K562 treated with DMSO at 1 percent for 24 hours (cell line): ENCODE data around the gene SSH2. TPM values are rescaled to one million over a fixed set of nuclear protein-coding genes. Genes with fewer than 3 reads are reported as not detected.

Source experiments
- total RNA-seq: library from RNA; unstranded; fragments of 300-600 nt; gene quantifications from 2 replicates; pipeline ENCODE4 v1.2.3, GENCODE V29; 2022; ENCODE audit warnings: low read depth; ENCODE audit not compliant: insufficient read depth

SSH2 gene, protein sequence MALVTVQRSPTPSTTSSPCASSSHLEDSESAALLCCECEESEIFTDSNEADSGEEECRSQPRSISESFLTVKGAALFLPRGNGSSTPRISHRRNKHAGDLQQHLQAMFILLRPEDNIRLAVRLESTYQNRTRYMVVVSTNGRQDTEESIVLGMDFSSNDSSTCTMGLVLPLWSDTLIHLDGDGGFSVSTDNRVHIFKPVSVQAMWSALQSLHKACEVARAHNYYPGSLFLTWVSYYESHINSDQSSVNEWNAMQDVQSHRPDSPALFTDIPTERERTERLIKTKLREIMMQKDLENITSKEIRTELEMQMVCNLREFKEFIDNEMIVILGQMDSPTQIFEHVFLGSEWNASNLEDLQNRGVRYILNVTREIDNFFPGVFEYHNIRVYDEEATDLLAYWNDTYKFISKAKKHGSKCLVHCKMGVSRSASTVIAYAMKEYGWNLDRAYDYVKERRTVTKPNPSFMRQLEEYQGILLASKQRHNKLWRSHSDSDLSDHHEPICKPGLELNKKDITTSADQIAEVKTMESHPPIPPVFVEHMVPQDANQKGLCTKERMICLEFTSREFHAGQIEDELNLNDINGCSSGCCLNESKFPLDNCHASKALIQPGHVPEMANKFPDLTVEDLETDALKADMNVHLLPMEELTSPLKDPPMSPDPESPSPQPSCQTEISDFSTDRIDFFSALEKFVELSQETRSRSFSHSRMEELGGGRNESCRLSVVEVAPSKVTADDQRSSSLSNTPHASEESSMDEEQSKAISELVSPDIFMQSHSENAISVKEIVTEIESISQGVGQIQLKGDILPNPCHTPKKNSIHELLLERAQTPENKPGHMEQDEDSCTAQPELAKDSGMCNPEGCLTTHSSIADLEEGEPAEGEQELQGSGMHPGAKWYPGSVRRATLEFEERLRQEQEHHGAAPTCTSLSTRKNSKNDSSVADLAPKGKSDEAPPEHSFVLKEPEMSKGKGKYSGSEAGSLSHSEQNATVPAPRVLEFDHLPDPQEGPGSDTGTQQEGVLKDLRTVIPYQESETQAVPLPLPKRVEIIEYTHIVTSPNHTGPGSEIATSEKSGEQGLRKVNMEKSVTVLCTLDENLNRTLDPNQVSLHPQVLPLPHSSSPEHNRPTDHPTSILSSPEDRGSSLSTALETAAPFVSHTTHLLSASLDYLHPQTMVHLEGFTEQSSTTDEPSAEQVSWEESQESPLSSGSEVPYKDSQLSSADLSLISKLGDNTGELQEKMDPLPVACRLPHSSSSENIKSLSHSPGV (N-terminal part only)
- 8.6 and 15.3 TPM in 2 replicates for total RNA-seq

DNA sequence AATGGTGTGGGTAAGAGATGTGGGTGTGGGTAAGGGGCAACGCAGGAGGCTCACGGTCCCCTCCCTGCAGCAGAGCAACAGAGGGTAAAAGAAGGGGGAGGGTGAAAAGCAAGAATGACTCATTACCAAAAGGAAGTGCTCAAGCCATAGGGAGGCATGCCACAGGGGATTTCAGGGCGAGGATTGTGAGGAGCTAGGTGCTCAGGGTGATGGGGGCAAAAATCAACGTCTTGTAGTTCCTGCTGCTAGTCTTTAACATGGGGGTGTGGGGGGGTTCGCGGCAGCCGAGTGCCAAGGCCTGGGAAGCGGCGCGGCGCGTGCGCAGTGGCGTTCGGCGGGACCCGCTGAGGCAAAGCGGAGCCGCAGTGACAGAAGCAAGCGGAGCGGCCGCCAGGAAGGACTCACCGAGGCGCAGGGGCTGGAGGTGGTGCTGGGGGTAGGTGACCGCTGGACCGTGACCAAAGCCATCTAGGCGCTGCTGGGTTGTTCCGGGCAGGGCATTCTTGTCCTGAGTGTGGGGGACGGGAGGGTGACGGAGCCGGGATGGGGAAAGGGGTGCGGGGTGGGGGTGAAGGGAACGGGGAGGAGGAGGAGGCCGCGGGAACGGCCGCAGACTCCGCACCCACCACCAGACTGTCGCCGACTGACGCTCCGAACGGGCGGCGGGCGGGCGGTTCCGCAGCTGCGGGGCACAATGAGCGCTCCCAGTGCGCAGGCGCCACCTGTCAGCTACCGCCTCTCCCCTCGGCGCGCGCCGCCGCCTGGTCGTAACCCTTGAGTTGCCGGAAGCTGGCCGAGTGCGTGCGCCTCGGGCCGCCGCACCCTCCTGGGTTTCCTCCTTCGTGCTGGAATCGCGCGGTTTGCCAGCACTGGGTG lies at the start of gene SSH2:
TSS of gene SSH2 (minus strand) at position 696 of the 876 bp plus-strand sequence. CDS start at position 468, 228 bp downstream.

DNA sequence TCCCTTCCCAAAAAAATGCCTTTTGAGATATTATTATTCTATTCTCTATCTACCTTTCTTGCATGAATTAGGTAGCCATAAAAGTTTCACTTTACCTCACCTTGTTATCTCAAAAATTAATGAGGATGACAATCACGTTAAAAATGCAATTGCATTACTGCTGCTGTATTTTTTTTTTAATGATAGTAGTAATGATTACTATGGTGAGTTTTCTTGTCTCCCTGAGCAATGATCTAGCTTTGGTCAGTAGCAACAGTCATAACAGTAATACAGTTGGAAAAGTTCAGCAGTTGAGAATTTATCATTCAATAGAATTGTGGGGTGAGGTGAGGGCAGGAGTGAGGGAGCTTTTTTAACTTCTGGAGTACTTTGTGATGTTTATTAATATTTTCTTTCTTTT lies 11.3 kb upstream of the SSH2 start, which contains the start of gene EFCAB5:
TSS of gene EFCAB5 (plus strand) at position 301 of the 400 bp plus-strand sequence. CDS start 163 bp downstream, outside the sequence.

DNA sequence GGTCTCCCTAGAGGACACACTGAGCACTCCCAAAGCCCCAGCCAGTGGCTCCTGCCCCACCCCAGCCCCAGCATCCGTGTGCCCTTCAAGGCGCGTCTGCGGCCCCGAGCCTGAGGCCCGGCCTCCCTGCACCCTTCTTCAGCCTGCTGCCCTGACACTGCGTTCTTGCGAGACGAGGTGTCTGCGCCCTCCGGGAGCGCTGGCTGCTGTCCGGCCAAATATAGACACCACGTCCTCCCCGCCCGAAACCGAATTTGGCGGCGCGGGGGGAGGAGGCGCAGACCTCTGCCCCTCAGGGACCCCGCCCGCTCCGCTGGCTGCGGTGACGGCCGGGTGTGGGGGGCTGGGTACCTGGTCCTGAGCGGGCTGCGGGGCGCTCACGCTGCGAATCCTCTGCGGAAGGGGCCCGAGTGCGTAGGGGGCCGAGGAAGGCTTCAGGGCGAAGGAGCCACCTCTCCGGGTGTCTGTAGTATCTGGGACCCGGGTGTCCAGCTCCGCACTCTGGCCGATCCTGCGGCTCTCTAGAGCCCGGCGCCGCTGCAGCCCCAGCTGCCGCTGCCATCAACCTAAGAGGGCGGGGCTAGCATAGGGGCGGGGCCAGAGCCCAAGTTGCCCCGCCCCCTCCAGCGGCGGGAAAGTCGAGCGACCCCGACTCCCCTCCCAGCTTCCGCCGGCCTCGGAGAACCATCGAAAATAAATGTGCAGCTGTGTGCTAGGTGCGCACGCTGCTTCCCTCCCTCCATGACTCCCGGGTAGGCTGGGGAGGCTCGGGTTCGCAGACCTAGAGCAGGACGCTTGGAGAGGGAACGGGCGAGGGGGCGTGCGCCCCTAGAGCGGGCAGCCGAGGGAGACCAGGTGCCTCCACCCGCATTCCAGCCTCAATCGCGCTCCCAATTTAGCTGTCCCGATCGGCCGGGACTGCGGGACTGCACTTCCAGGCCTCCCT lies 307.4 kb downstream of the SSH2 start, which contains the start of gene CORO6:
TSS of gene CORO6 (minus strand) at position 576 of the 946 bp plus-strand sequence. CDS start 1,491 bp downstream, outside the sequence.

DNA sequence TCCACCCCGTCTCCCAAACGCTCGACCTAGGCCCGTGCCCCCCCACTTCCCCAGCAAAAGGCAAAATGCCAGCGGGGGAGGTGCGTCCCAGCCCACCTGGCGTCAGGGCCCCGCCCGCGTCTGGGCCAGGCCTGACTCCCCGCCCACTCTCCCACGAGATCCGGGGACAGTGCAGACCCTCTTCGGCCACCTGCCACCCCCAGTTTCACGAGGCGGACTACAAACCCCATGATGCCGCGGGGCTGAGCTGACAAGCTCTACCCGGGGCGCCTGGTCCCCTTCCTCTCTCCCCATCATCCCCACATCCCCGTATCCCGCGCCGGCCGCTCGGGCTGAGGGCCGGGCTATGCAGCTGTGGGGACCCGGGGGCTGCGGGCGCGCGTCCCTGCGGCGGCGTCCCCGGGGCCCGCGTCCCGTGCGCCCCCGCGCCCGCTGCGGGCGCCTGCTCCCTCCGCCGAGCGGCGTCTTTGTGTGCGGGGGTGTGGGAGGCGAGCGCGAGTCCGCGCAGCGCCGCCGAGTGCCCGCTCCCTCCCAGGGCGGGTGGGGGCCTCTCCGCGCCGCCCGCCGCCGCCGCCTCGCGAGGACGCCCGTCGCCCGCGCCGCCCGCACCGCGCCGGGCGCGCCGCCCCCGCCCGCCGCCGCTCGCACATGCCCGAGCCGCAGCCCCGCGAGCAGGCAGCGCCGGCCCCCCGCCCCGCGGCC lies 337.0 kb downstream of the SSH2 start, which contains the start of gene ANKRD13B:
TSS of gene ANKRD13B (plus strand) at position 283 of the 702 bp plus-strand sequence. CDS start 490 bp downstream, outside the sequence.

DNA sequence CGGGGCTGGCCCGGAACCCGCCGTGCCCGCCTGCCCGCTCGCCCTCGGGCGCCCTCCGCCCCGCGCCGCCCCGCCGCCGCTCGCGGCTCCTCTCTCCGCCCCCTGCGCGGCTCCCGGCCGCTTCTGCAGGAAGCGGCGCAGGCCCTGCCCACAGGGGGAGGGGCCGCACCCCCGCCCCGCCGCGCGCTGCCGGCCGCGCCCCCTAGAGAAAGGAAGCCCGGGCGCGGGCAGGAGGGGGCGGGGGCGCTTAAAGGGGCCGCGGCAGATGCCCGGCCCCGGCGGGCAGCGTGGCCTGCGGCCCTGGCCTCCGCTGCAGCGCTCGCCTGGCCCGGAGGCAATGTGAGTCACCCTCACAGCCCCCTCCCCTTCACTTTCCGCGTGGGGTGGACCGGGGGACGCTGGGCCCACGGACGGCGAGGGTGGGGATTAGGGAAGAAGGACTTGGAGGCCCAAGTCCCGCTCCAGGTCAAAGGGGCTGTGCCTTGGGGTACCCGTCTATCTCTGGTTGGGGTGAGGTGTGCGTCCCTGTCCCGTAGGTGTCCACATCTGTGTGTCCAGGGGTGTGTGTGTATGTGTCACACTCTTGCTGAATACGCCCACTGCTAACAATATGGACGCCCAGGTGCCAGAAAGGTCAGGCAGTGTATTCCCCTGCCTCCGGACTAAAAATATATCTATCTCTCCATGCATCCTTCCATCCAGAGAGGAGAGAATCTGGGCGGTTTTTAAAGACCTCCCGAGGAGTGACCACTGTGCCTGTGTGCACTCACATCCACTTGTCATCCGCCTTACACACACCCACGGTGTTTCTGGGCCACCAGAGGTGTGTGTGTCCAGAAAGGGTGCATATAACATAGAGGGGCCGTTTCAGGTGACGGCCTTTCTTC lies 340.3 kb downstream of the SSH2 start, which contains the start of gene GIT1:
TSS of gene GIT1 (minus strand) at position 125 of the 887 bp plus-strand sequence. CDS start 270 bp downstream, outside the sequence.

Other genes starting within 250 kb of the SSH2 start
- gene EFCAB5, start 11.4 kb upstream of the SSH2 start, total RNA-seq, result 0.16 TPM in 1 of 2 replicates, not detected in the other
- 16.4 and 24.2 TPM in 2 replicates for gene NSRP1, start 186.6 kb upstream of the SSH2 start, total RNA-seq